ENCODE results near the gene ITGA11. TPM values are rescaled to one million over a fixed set of nuclear protein-coding genes. Genes with fewer than 3 reads are reported as not detected.

Gene ITGA11
- total RNA-seq, 2 experiments from 2014 or later: under 0.01 TPM; not detected in 1

DNA sequence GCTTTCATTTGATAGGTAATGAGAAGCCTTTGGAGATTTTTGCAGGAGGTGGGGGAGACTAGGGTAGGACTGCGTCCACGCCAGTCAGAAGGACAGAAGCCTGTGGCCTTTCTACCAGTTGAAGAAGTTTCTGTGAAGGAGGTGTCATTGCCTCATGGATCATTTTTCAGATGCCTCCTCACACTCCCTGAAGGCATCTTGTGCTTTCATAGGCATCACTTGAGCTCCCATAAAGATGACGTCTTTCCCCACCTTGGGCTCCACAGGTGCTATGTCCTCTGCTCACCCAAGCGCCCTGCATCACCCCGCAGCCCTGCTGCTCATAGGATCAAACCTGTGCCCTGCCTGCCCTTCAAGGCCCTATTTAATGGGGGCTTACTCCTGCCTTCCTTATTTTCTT, 7.5 kb upstream of the ITGA11 start:
- no peaks in the 10 kb centered on the region for H4K20me1 ChIP-seq (ENCODE audit: insufficient read depth, low read length)
- no peaks in the 10 kb centered on the region for H3K9me2 ChIP-seq (ENCODE audit: insufficient read depth, low read length)
- intact Hi-C loops (cut with micrococcal nuclease; ENCODE audit: unreplicated experiment): no loop called here
- no peaks in the 10 kb centered on the region for H3K36me3 ChIP-seq (ENCODE audit: insufficient read depth, low read length)
- ChIA-PET POLR2A (no interaction called here), CTCF (ENCODE audit: unreplicated experiment) (no interaction called here)
- TF ChIP-seq, protein P1, sequence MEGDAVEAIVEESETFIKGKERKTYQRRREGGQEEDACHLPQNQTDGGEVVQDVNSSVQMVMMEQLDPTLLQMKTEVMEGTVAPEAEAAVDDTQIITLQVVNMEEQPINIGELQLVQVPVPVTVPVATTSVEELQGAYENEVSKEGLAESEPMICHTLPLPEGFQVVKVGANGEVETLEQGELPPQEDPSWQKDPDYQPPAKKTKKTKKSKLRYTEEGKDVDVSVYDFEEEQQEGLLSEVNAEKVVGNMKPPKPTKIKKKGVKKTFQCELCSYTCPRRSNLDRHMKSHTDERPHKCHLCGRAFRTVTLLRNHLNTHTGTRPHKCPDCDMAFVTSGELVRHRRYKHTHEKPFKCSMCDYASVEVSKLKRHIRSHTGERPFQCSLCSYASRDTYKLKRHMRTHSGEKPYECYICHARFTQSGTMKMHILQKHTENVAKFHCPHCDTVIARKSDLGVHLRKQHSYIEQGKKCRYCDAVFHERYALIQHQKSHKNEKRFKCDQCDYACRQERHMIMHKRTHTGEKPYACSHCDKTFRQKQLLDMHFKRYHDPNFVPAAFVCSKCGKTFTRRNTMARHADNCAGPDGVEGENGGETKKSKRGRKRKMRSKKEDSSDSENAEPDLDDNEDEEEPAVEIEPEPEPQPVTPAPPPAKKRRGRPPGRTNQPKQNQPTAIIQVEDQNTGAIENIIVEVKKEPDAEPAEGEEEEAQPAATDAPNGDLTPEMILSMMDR (conservative IDR thresholded peaks at IDR 0.05; ENCODE audit: low read length): no peak
- TF ChIP-seq EZH2phosphoT487 (IDR thresholded peaks at IDR 0.05; ENCODE audit: borderline replicate concordance, low read depth, low read length): no peak
- H3K4me2 ChIP-seq (ENCODE audit: low read length): no peak overlapping the region
- no TSS peak for BruUV-seq (replicated peaks)
- no peaks in the 10 kb centered on the region for H3K79me2 ChIP-seq (ENCODE audit: insufficient read depth, low read depth, low read length)
- H2AFZ ChIP-seq (ENCODE audit: low read length): no peak overlapping the region
- no peak overlapping the region for H3K4me3 ChIP-seq (ENCODE audit: low read depth, low read length, poor library complexity, severe bottlenecking)
- no peak for DNase-seq (ENCODE audit: low spot score)
- no peaks in the 10 kb centered on the region for H3K4me1 ChIP-seq (ENCODE audit: insufficient read depth, low read length, poor library complexity, severe bottlenecking)
- no peaks in the 10 kb centered on the region for H3K9me3 ChIP-seq (ENCODE audit: low read length)
- H3K27ac ChIP-seq (ENCODE audit: low read depth, low read length, poor library complexity, severe bottlenecking): no peak overlapping the region

DNA sequence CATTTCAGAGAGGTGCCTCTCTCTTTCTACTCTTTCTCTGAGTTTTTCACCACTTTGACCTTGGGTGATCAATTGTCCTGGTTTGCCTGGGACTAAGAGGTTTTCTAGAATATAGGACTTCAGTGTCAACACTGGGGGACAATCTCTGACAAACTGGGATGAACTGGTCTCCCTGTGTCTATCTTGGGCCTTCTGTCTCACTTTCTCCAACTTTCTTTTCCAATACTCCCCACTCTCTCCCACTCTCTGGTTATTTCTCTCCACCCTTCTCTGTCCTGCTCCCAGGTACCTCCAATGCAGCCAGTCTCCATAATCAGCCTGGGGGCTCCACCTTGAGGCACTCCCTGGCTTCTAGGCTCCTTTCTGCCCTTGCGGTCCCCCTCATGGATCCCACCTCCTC, 4.7 kb upstream of the ITGA11 start:
- Histone ChIP-seq H3K36me3 (ENCODE audit: insufficient read depth, low read length) (no peaks in the 10 kb centered on the region), H2AFZ (ENCODE audit: low read length) (no peak overlapping the region), H3K79me2 (ENCODE audit: insufficient read depth, low read depth, low read length) (no peaks in the 10 kb centered on the region), H3K27ac (ENCODE audit: low read depth, low read length, poor library complexity, severe bottlenecking) (no peak overlapping the region), H3K9me3 (ENCODE audit: low read length) (no peaks in the 10 kb centered on the region), H3K4me3 (ENCODE audit: low read depth, low read length, poor library complexity, severe bottlenecking) (no peak overlapping the region), H3K4me1 (ENCODE audit: insufficient read depth, low read length, poor library complexity, severe bottlenecking) (no peaks in the 10 kb centered on the region), H4K20me1 (ENCODE audit: insufficient read depth, low read length) (no peaks in the 10 kb centered on the region), H3K4me2 (ENCODE audit: low read length) (no peak overlapping the region), H3K9me2 (ENCODE audit: insufficient read depth, low read length) (no peaks in the 10 kb centered on the region)
- intact Hi-C loops (cut with micrococcal nuclease; ENCODE audit: unreplicated experiment): no loop called here
- BruUV-seq (replicated peaks): no TSS peak
- TF ChIP-seq, protein P1 (conservative IDR thresholded peaks at IDR 0.05; ENCODE audit: low read length): no peak
- no peak for TF ChIP-seq EZH2phosphoT487 (IDR thresholded peaks at IDR 0.05; ENCODE audit: borderline replicate concordance, low read depth, low read length)
- CTCF ChIA-PET (ENCODE audit: unreplicated experiment): no interaction called here
- POLR2A ChIA-PET: interaction anchor here (0.6 kb wide), 1 partner anchor 281 kb away, joined by 6 read pairs; no protein-coding TSS in a partner anchor
- DNase-seq (ENCODE audit: low spot score): no peak

DNA sequence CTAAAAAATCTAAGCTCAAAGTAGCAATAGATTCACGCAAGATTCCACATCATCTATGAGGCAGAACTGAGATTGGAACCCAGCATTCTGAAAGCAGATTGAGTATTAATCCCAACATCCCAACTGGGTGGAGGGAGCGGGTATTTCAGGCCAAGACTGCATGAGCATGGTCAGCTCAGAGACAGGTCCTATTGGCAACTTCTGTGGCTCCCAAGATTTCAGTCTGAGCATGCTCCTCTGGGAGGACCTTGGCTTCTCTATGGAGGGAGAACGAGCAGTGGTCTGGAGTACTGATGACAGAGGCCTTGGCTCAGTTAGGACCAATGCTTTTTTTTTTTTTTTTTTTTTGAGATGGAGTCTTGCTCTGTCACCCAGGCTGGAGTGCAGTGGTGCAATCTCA, 4.0 kb upstream of the ITGA11 start:
- ChIA-PET CTCF (ENCODE audit: unreplicated experiment) (no interaction called here), POLR2A (no interaction called here)
- H3K4me2 ChIP-seq (ENCODE audit: low read length): no peak overlapping the region
- BruUV-seq (replicated peaks): no TSS peak
- H3K9me2 ChIP-seq (ENCODE audit: insufficient read depth, low read length): no peaks in the 10 kb centered on the region
- H3K36me3 ChIP-seq (ENCODE audit: insufficient read depth, low read length): no peaks in the 10 kb centered on the region
- H3K4me1 ChIP-seq (ENCODE audit: insufficient read depth, low read length, poor library complexity, severe bottlenecking): no peaks in the 10 kb centered on the region
- H3K4me3 ChIP-seq (ENCODE audit: low read depth, low read length, poor library complexity, severe bottlenecking): no peak overlapping the region
- H2AFZ ChIP-seq (ENCODE audit: low read length): no peak overlapping the region
- TF ChIP-seq, protein P1 (conservative IDR thresholded peaks at IDR 0.05; ENCODE audit: low read length): no peak
- no peak for TF ChIP-seq EZH2phosphoT487 (IDR thresholded peaks at IDR 0.05; ENCODE audit: borderline replicate concordance, low read depth, low read length)
- DNase-seq (ENCODE audit: low spot score): no peak
- H4K20me1 ChIP-seq (ENCODE audit: insufficient read depth, low read length): no peaks in the 10 kb centered on the region
- no peak overlapping the region for H3K27ac ChIP-seq (ENCODE audit: low read depth, low read length, poor library complexity, severe bottlenecking)
- no peaks in the 10 kb centered on the region for H3K9me3 ChIP-seq (ENCODE audit: low read length)
- no peaks in the 10 kb centered on the region for H3K79me2 ChIP-seq (ENCODE audit: insufficient read depth, low read depth, low read length)
- intact Hi-C loops (cut with micrococcal nuclease; ENCODE audit: unreplicated experiment): no loop called here
